HepG2 (cell line): ENCODE data around the gene KRTAP10-4. TPM values are rescaled to one million over a fixed set of nuclear protein-coding genes. Genes with fewer than 3 reads are reported as not detected.

ENCODE experiments used
- BRD4 ChIP-seq: sonication (generic); formaldehyde crosslinking; IDR thresholded peaks from 2 replicates; pipeline ENCODE4 v1.4.0; 2020; ENCODE audit warnings: missing genetic modification reagents
- FOSL2 ChIP-seq: sonication (generic); formaldehyde crosslinking; IDR thresholded peaks from 2 replicates; pipeline ENCODE4 v1.4.0; 2020; ENCODE audit warnings: missing genetic modification reagents
- GMEB2 ChIP-seq: IDR thresholded peaks from 2 replicates; pipeline ENCODE4 v1.6.1; 2016; ENCODE audit warnings: missing biosample characterization, missing genetic modification reagents, low read depth
- JUN ChIP-seq: sonication (generic); formaldehyde crosslinking; IDR thresholded peaks from 2 replicates; pipeline ENCODE4 v1.4.0; 2020; ENCODE audit warnings: mild to moderate bottlenecking, missing genetic modification reagents
- REST ChIP-seq, 2 experiments: IDR thresholded peaks; 2 replicates each; pipeline ENCODE4 v1.6.1; 2011 to 2012; ENCODE audit warnings: low read length in 2 of 2, borderline replicate concordance in 1 of 2, low read depth in 1 of 2, mild to moderate bottlenecking in 1 of 2, moderate library complexity in 1 of 2
- SCMH1 ChIP-seq: sonication (generic); formaldehyde crosslinking; IDR thresholded peaks from 2 replicates; pipeline ENCODE4 v1.9.0; 2021; ENCODE audit warnings: missing genetic modification reagents, mild to moderate bottlenecking, borderline replicate concordance
- TFE3 ChIP-seq: IDR thresholded peaks from 2 replicates; pipeline ENCODE4 v1.6.1; 2016
- ZBTB44 ChIP-seq: sonication (generic); formaldehyde crosslinking; IDR thresholded peaks from 2 replicates; pipeline ENCODE4 v1.4.0; 2020; ENCODE audit warnings: missing genetic modification reagents
- ZFP36L2 ChIP-seq: sonication (generic); formaldehyde crosslinking; IDR thresholded peaks from 2 replicates; pipeline ENCODE4 v1.4.0; 2020; ENCODE audit warnings: missing genetic modification reagents
- ZHX2 ChIP-seq, 2 experiments: sonication (generic) in 1 of 2; formaldehyde crosslinking in 1 of 2; IDR thresholded peaks; 2 replicates each; pipeline versions ENCODE4 v1.6.1 to v1.9.0; 2014 to 2022; ENCODE audit warnings: antibody characterized with exemption in 1 of 2, borderline replicate concordance in 1 of 2, inconsistent platforms in 1 of 2, low read depth in 1 of 2, missing genetic modification reagents in 1 of 2
- ZIK1 ChIP-seq: sonication (generic); formaldehyde crosslinking; IDR thresholded peaks from 2 replicates; pipeline ENCODE4 v1.5.0; 2020; ENCODE audit warnings: mild to moderate bottlenecking, low read depth, missing genetic modification reagents, borderline replicate concordance
- ZNF3 ChIP-seq: IDR thresholded peaks from 2 replicates; pipeline ENCODE4 v1.7.0; 2017; ENCODE audit warnings: inconsistent platforms
- ZSCAN12 ChIP-seq: sonication (generic); formaldehyde crosslinking; IDR thresholded peaks from 2 replicates; pipeline ENCODE4 v1.9.0; 2021; ENCODE audit warnings: mild to moderate bottlenecking, missing genetic modification reagents
- polyA plus RNA-seq, 8 experiments: library from polyadenylated mRNA; depleted of rRNA in 3 of 8; stranded (reverse) in 7 of 8; unstranded in 1 of 8; fragments of >200 nt; fragmentation: Illumina TruSeq in 4 of 8; extraction: Trizol in 4 of 8; gene quantifications; 2 replicates each; pipeline versions ENCODE4 v1.2.1 to v1.2.3, GENCODE V29; 2011 to 2016; ENCODE audit warnings: low read depth in 4 of 8, missing spikeins in 1 of 8, mixed read lengths in 1 of 8; ENCODE audit not compliant: insufficient read depth in 1 of 8
- total RNA-seq, 5 experiments: library from RNA; depleted of rRNA; stranded (reverse); fragments of >200 nt; fragmentation: Illumina TruSeq; extraction: Trizol; gene quantifications; 2 replicates each; pipeline ENCODE4 v1.2.3, GENCODE V29; 2016; ENCODE audit warnings: low read depth in 1 of 5

The KRTAP10-4 gene
- total and polyA plus RNA-seq, 2 of the 13 experiments (the other 11 are each of a cell fraction or from before 2014, with no cell fraction given), result not detected

GRCh38 chr21:44593598-44594405 lies 20.3 kb downstream of the KRTAP10-4 start (continued):
- TF ChIP-seq ZBTB44 (CRISPR knock-in tag), result no peak
- TF ChIP-seq FOSL2, result peak; percentile 71
- no peak; the same call in 1 of the 2 replicates for TF ChIP-seq ZIK1 (CRISPR knock-in tag)
- TF ChIP-seq ZFP36L2 (CRISPR knock-in tag), result no peak
- peak; percentile 79; the same call in 1 of the 2 replicates for TF ChIP-seq TFE3 (CRISPR knock-in tag)
- TF ChIP-seq ZHX2 (IDR thresholded peaks at IDR 0.05; ENCODE audit: low read depth), result no peak
- no peak for TF ChIP-seq ZHX2 (CRISPR knock-in tag; IDR thresholded peaks at IDR 0.05; ENCODE audit: borderline replicate concordance)
- TF ChIP-seq ZNF3 (CRISPR knock-in tag), result no peak
- TF ChIP-seq ZSCAN12 (CRISPR knock-in tag), result no peak; the same call in 1 of the 2 replicates
- no peak for TF ChIP-seq REST (IDR thresholded peaks at IDR 0.05; ENCODE audit: borderline replicate concordance in 1 of 2, low read depth in 1 of 2, low read length in 2 of 2)
- no peak for TF ChIP-seq GMEB2
- no peak for TF ChIP-seq SCMH1 (CRISPR knock-in tag)
- TF ChIP-seq BRD4 (CRISPR knock-in tag), result peak; percentile 56; the same call in 1 of the 2 replicates
- TF ChIP-seq JUN (CRISPR knock-in tag), result no peak; the same call in 1 of the 2 replicates
